ENCODE measurements around the gene POMT1.

POMT1 gene

DNA sequence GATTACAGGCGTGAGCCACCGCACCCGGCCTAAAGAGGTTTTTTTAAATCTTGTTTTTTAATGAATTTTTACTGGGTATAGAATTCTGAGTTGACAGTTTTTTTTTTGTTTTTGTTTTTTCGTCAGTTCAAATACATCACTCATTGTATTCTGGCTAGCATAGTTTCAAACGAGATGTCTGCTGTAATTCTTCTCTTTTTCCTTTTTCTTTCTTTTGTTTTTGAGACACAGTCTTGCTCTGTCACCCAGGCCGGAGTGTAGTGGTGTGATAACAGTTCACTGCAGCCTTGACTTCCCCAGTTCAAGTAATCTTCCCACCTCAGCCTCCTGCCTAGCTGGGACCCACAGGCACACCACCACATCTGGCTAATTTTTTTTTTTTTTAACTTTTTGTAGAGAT lies 40.4 kb downstream of the POMT1 start:
- peaks cover 5% of the 10 kb centered on the region; the same call in 1 of the 2 replicates for H3K9me3 ChIP-seq (ENCODE audit: insufficient read depth, low read length)
- no peaks in the 10 kb centered on the region for H4K20me1 ChIP-seq (ENCODE audit: low read depth, low read length)
- TF ChIP-seq, protein P1, sequence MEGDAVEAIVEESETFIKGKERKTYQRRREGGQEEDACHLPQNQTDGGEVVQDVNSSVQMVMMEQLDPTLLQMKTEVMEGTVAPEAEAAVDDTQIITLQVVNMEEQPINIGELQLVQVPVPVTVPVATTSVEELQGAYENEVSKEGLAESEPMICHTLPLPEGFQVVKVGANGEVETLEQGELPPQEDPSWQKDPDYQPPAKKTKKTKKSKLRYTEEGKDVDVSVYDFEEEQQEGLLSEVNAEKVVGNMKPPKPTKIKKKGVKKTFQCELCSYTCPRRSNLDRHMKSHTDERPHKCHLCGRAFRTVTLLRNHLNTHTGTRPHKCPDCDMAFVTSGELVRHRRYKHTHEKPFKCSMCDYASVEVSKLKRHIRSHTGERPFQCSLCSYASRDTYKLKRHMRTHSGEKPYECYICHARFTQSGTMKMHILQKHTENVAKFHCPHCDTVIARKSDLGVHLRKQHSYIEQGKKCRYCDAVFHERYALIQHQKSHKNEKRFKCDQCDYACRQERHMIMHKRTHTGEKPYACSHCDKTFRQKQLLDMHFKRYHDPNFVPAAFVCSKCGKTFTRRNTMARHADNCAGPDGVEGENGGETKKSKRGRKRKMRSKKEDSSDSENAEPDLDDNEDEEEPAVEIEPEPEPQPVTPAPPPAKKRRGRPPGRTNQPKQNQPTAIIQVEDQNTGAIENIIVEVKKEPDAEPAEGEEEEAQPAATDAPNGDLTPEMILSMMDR (IDR thresholded peaks at IDR 0.05; ENCODE audit: insufficient read depth, low read length, poor library complexity, severe bottlenecking), result no peak
- no peak for TF ChIP-seq EZH2phosphoT487 (conservative IDR thresholded peaks at IDR 0.05; ENCODE audit: low read length)
- H3K9me2 ChIP-seq (replicated peaks; ENCODE audit: insufficient read depth, low read length), result no peaks in the 10 kb centered on the region
- H3K4me2 ChIP-seq (ENCODE audit: low read depth, low read length, poor library complexity, severe bottlenecking), result no peak overlapping the region
- H3K9ac ChIP-seq (ENCODE audit: low read length), result no peak overlapping the region
- H3K79me2 ChIP-seq (ENCODE audit: insufficient read depth, low read length), result no peaks in the 10 kb centered on the region
- H3K36me3 ChIP-seq (ENCODE audit: low read length), result no peaks in the 10 kb centered on the region
- H3K4me3 ChIP-seq (ENCODE audit: insufficient read depth, low read length, poor library complexity, severe bottlenecking), result no peak overlapping the region
- no peaks in the 10 kb centered on the region for H3K27me3 ChIP-seq (ENCODE audit: low read length)
- H3K27ac ChIP-seq (ENCODE audit: low read depth, low read length), result no peak overlapping the region
- no peaks in the 10 kb centered on the region for H3F3A ChIP-seq (ENCODE audit: insufficient read depth)
- no peak overlapping the region for H2AFZ ChIP-seq (ENCODE audit: low read depth, low read length, severe bottlenecking)

- peaks cover 5% of the 10 kb centered on the region; the same call in 1 of the 2 replicates for H3K9me3 ChIP-seq (ENCODE audit: insufficient read depth, low read length)
- H3F3A ChIP-seq (ENCODE audit: insufficient read depth), result no peaks in the 10 kb centered on the region
- no peaks in the 10 kb centered on the region for H3K36me3 ChIP-seq (ENCODE audit: low read length)
- H2AFZ ChIP-seq (ENCODE audit: low read depth, low read length, severe bottlenecking), result no peak within 1 kb of the TSS
- TF ChIP-seq EZH2phosphoT487 (conservative IDR thresholded peaks at IDR 0.05; ENCODE audit: low read length), result no peak
- TF ChIP-seq, protein P1 (IDR thresholded peaks at IDR 0.05; ENCODE audit: insufficient read depth, low read length, poor library complexity, severe bottlenecking), result no peak
- H3K4me3 ChIP-seq (ENCODE audit: insufficient read depth, low read length, poor library complexity, severe bottlenecking), result no peak within 1 kb of the TSS
- H4K20me1 ChIP-seq (ENCODE audit: low read depth, low read length), result no peaks in the 10 kb centered on the region
- no peak within 1 kb of the TSS for H3K9ac ChIP-seq (ENCODE audit: low read length)
- no peak within 1 kb of the TSS for H3K4me2 ChIP-seq (ENCODE audit: low read depth, low read length, poor library complexity, severe bottlenecking)
- H3K9me2 ChIP-seq (replicated peaks; ENCODE audit: insufficient read depth, low read length), result no peaks in the 10 kb centered on the region
- no peaks in the 10 kb centered on the region for H3K27me3 ChIP-seq (ENCODE audit: low read length)
- no peaks in the 10 kb centered on the region for H3K79me2 ChIP-seq (ENCODE audit: insufficient read depth, low read length)
- no peak within 1 kb of the TSS for H3K27ac ChIP-seq (ENCODE audit: low read depth, low read length)
These were observed 42.5 kb downstream of the POMT1 start, which contains the start of gene PRRT1B for GRCh38 chr9:131545003-131545785. Gene PRRT1B, plus strand, starts transcription at chr9:131545523. Its CDS starts 93 bp downstream, at chr9:131545616.

DNA sequence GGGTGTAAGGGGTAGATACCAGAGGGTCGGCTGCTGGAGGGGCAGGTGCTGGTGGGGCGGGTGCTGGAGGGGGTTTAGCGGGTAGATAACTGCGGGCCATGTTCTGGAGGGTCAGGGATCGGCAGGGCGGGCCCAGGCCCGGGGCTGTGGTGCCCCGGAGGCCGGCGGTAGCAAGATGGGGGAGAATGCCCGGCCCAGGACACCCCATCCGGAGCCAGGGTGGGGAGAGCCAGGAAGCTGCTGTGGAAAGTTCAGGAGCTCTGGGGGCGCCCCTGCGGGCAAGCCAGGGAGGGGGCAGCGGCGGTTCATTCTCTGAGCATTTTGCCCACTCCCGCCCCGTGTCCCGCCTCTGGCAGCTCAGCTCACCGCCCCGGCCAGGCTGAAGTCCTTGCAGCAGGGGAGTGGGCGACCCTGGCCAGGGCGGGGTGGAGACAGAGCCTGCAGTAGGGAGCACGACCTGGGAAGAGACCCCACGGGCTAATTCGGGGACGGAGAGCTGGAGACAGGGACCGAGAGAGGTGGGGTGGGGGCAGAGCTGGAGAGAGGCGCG lies 43.1 kb downstream of the POMT1 start:
- Histone ChIP-seq H3K36me3 (ENCODE audit: low read length) (no peaks in the 10 kb centered on the region), H3K9ac (ENCODE audit: low read length) (no peak overlapping the region), H3K27ac (ENCODE audit: low read depth, low read length) (no peak overlapping the region), H3F3A (ENCODE audit: insufficient read depth) (no peaks in the 10 kb centered on the region), H3K4me3 (ENCODE audit: insufficient read depth, low read length, poor library complexity, severe bottlenecking) (no peak overlapping the region), H2AFZ (ENCODE audit: low read depth, low read length, severe bottlenecking) (no peak overlapping the region), H3K9me2 (replicated peaks; ENCODE audit: insufficient read depth, low read length) (no peaks in the 10 kb centered on the region), H4K20me1 (ENCODE audit: low read depth, low read length) (no peaks in the 10 kb centered on the region), H3K4me2 (ENCODE audit: low read depth, low read length, poor library complexity, severe bottlenecking) (no peak overlapping the region), H3K79me2 (ENCODE audit: insufficient read depth, low read length) (no peaks in the 10 kb centered on the region), H3K27me3 (ENCODE audit: low read length) (no peaks in the 10 kb centered on the region), H3K9me3 (ENCODE audit: insufficient read depth, low read length) (peaks cover 5% of the 10 kb centered on the region; the same call in 1 of the 2 replicates)
- TF ChIP-seq, protein P1 (IDR thresholded peaks at IDR 0.05; ENCODE audit: insufficient read depth, low read length, poor library complexity, severe bottlenecking), result no peak
- no peak for TF ChIP-seq EZH2phosphoT487 (conservative IDR thresholded peaks at IDR 0.05; ENCODE audit: low read length)

Measured in SU-DHL-6 (cell line).